Testis (tissue), 3 donors: ENCODE data around the gene SLF2. TPM values are rescaled to one million over a fixed set of nuclear protein-coding genes. Genes with fewer than 3 reads are reported as not detected.

ENCODE experiments used
- DNase-seq: peaks from one replicate; pipeline ENCODE4 v3.0.0-alpha.2; 2019
- H3K27ac ChIP-seq, 2 donors: fragments of 200-600 bp; sonication (generic); one replicate each; pipeline ENCODE4 v1.5.1; 2019
- H3K27me3 ChIP-seq: fragments of 200-600 bp; sonication (generic); one replicate; pipeline ENCODE4 v1.5.1; 2019
- H3K36me3 ChIP-seq: fragments of 200-600 bp; sonication (generic); one replicate; pipeline ENCODE4 v1.5.1; 2017; ENCODE audit warnings: low read depth; ENCODE audit errors: missing control alignments
- H3K4me1 ChIP-seq: fragments of 200-600 bp; sonication (generic); one replicate; pipeline ENCODE4 v1.5.1; 2019
- H3K4me3 ChIP-seq, 2 donors: fragments of 200-600 bp; sonication (generic); one replicate each; pipeline ENCODE4 v1.5.1; 2017 to 2019
- H3K9me3 ChIP-seq: fragments of 200-600 bp; sonication (generic); one replicate; pipeline ENCODE4 v1.5.1; 2017
- POLR2A ChIP-seq: fragments of 450-650 bp; IDR thresholded peaks from one replicate; pipeline ENCODE4 v1.6.1; 2017; ENCODE audit warnings: antibody characterized with exemption, mild to moderate bottlenecking, moderate library complexity
- WGBS, 2 donors: methylation state at CpG; one replicate each; pipeline ENCODE4 v1.1.5; 2018; 5-methylcytosine and 5-hydroxymethylcytosine counted together
- intact Hi-C: fragments of 100-400 bp; cut with DNase I; formaldehyde crosslinking; loops from one replicate; pipeline ENCODE4 v1.15.1; 2023; ENCODE audit warnings: low total_unique reads
- polyA plus RNA-seq: library from polyadenylated mRNA; stranded (reverse); fragments of 350-450 nt; fragmentation: Illumina TruSeq; extraction: RNeasy Lipid Tissue Mini Kit (QIAGEN cat#74804); gene quantifications from one replicate; pipeline ENCODE4 v1.2.3, GENCODE V29; 2014; ENCODE audit warnings: low read depth, low replicate concordance; ENCODE audit not compliant: insufficient read depth
- total RNA-seq, 2 donors: library from RNA; depleted of rRNA; stranded (reverse); fragments of >200 nt; gene quantifications; one replicate each; pipeline ENCODE4 v1.2.3, GENCODE V29; 2016
- TF ChIP-seq, protein P1 (sequence below), 3 experiments: fragments of 450-650 bp in 2 of 3; fragments of 200-600 bp in 1 of 3; sonication (generic) in 1 of 3; IDR thresholded peaks; one replicate each; pipeline ENCODE4 v1.5.1; 2016 to 2019; ENCODE audit warnings: antibody characterized with exemption in 3 of 3, mild to moderate bottlenecking in 2 of 3, moderate library complexity in 1 of 3

SLF2 gene
- total and polyA plus RNA-seq, 3 donors from 2014 or later = 42.6 to 171 (median 150) TPM

DNA sequence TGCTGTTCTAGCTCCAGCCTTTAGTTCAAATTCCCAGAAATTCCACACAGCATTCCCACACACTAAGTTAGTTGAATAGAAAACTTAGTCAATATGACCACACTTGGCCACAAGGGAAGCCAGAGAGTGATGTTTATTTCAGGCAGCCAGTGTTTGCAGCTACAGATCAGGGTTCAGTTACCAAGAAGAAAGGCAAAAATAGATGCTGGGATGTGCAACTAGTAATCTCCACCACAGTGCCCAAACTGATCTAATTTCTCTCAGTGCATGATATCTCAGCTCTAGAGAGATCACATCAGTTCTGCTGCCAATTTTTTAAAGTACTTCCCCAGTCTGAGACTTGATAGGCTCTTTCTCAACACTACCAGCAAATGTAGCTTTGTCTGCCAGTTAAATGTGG, 17.6 kb downstream of the SLF2 start:
- Histone ChIP-seq H3K27me3 (no peaks in the 10 kb centered on the region), H3K4me1 (peaks cover 12% of the 10 kb centered on the region), H3K4me3 (no peak overlapping the region), H3K36me3 (peaks cover 12% of the 10 kb centered on the region), H3K27ac (no peak overlapping the region), H3K9me3 (no peaks in the 10 kb centered on the region)
- intact Hi-C loops = no loop called here
- DNase-seq = no peak
- TF ChIP-seq POLR2A = no peak
- TF ChIP-seq, protein P1, sequence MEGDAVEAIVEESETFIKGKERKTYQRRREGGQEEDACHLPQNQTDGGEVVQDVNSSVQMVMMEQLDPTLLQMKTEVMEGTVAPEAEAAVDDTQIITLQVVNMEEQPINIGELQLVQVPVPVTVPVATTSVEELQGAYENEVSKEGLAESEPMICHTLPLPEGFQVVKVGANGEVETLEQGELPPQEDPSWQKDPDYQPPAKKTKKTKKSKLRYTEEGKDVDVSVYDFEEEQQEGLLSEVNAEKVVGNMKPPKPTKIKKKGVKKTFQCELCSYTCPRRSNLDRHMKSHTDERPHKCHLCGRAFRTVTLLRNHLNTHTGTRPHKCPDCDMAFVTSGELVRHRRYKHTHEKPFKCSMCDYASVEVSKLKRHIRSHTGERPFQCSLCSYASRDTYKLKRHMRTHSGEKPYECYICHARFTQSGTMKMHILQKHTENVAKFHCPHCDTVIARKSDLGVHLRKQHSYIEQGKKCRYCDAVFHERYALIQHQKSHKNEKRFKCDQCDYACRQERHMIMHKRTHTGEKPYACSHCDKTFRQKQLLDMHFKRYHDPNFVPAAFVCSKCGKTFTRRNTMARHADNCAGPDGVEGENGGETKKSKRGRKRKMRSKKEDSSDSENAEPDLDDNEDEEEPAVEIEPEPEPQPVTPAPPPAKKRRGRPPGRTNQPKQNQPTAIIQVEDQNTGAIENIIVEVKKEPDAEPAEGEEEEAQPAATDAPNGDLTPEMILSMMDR (IDR thresholded peaks at IDR 0.05) = no peak

DNA sequence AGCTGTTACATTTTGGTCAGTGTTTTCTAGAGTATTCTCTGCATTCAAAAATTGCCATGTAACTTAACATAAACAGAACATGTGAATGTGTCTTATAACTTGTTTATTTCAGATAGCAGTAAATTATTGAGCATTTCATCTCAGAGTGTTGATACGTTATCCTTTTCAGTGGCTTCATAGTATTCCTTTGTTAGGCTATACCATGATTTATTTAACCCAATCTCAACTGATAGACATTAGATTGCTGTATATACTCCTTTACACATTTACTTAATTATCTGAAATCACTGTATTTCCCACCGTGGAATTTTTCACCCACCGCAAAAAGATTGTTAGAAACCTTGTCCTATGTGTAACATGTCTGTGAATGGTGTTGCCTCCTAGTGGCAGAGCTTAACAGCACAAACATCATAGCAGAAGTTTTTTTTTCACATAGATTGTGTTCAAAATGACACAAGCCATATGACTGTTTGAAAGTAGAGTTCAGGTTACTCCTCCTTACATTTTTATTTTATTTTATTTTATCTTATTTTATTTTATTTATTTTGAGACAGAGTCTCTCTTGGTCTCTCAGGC, 21.4 kb downstream of the SLF2 start:
- intact Hi-C loops = no loop called here
- Histone ChIP-seq H3K36me3 (peaks cover 12% of the 10 kb centered on the region), H3K27ac (no peak overlapping the region), H3K9me3 (no peaks in the 10 kb centered on the region), H3K4me1 (peaks cover 9% of the 10 kb centered on the region), H3K4me3 (no peak overlapping the region), H3K27me3 (no peaks in the 10 kb centered on the region)
- WGBS, 2 donors = 86 to 92% methylated on average over 3 of the region's 3 CpGs
- no peak for TF ChIP-seq POLR2A
- TF ChIP-seq, protein P1 (IDR thresholded peaks at IDR 0.05) = peak in 2 of 3 experiments; percentile 43 to 46
- DNase-seq = no peak

DNA sequence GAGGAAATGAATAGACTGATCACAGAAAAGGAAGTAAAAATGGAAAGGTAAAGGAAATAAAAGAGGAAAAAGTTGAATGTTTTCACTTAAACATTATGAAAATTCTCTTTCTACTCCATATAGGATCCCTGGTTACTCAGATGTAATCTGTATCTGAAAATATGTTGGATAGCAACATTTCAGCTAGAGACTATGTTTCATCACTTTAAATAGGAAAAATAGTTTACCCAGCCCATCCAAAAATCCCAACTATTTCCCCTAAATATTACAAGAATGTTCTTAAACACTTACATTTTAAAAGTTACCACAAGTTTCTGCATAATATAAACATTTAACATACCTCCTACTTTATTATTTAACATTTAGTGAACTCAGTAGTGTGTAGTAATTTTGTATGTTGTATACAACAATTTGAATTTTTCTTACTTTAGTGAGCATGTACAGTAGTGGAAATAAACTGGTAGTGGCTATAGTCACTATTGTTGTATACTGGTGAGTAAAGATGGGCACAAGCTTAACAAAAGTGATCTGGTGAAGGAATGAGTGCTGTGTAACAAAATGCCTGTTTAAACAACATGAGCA, 27.1 kb downstream of the SLF2 start:
- H3K36me3 ChIP-seq = no peaks in the 10 kb centered on the region
- intact Hi-C loops = no loop called here
- TF ChIP-seq, protein P1 (IDR thresholded peaks at IDR 0.05) = no peak
- TF ChIP-seq POLR2A = no peak
- no peak overlapping the region for H3K27ac ChIP-seq
- DNase-seq = no peak
- H3K4me3 ChIP-seq = no peak overlapping the region
- H3K9me3 ChIP-seq = no peaks in the 10 kb centered on the region
- no peaks in the 10 kb centered on the region for H3K4me1 ChIP-seq
- no peaks in the 10 kb centered on the region for H3K27me3 ChIP-seq

DNA sequence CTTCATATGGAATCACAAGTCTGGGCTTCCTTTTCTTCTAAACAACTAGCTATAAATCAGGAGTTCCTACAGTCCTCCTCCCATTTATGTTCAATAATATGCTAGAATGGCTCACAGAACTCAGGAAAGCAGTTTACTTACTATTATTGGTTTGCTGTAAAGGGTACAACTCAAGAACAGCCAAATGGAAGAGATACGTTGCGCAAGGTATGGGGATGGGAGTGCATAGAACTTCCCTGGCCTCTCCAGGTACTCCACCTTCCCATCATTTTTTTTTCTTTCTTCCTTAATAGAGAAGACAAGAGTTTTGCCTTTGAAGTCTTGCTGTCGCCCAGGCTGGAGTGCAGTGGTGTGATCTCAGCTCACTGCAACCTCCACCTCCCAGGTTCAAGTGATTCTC, 29.5 kb downstream of the SLF2 start:
- no peak for DNase-seq
- intact Hi-C loops = no loop called here

More for the DNA sequence above, 29.5 kb downstream of the SLF2 start:
- Histone ChIP-seq H3K4me3 (no peak overlapping the region), H3K36me3 (no peaks in the 10 kb centered on the region), H3K9me3 (no peaks in the 10 kb centered on the region), H3K27me3 (no peaks in the 10 kb centered on the region), H3K27ac (no peak overlapping the region), H3K4me1 (no peaks in the 10 kb centered on the region)
- WGBS, 2 donors = 93% methylated on average over 3 of the region's 3 CpGs
- no peak for TF ChIP-seq POLR2A
- TF ChIP-seq, protein P1 (IDR thresholded peaks at IDR 0.05) = no peak
